ENCODE results near the gene ITGB4. TPM values are rescaled to one million over a fixed set of nuclear protein-coding genes. Genes with fewer than 3 reads are reported as not detected.

ITGB4 gene
- total and polyA plus RNA-seq, 2 donors (not counting 3 experiments of a cell fraction or from before 2014, with no cell fraction given): 4.2 to 6.7 TPM

- Histone ChIP-seq H3K79me2 (ENCODE audit: control insufficient read depth, insufficient read depth, low read length) (peaks cover 68% of the 10 kb centered on the region), H3K9me3 (replicated peaks; ENCODE audit: control insufficient read depth, insufficient read depth, low read length) (no peaks in the 10 kb centered on the region), H4K20me1 (replicated peaks; ENCODE audit: control insufficient read depth, extremely low read depth, insufficient read depth, low read length) (no peaks in the 10 kb centered on the region), H3K9me1 (replicated peaks; ENCODE audit: control insufficient read depth, extremely low read depth, insufficient read depth, low read length) (no peaks in the 10 kb centered on the region), H3K9ac (replicated peaks; ENCODE audit: extremely low read depth, insufficient read depth, low read length) (no peak overlapping the region), H3K27me3 (ENCODE audit: control insufficient read depth in 2 of 2, insufficient read depth in 2 of 2, low read length in 2 of 2) (no peaks in the 10 kb centered on the region), H3K27ac (ENCODE audit: insufficient read depth, low read depth, low read length) (no peak overlapping the region), H3K4me2 (ENCODE audit: insufficient read depth, low read length) (no peak overlapping the region), H3K36me3 (ENCODE audit: control insufficient read depth in 2 of 2, extremely low read depth in 1 of 2, insufficient read depth in 2 of 2, low read length in 2 of 2) (peaks cover 21 to 27% of the 10 kb centered on the region in 2 experiments), H3K4me3 (replicated peaks in 1 of 3; ENCODE audit: insufficient read depth in 1 of 3, low read depth in 1 of 3, low read length in 3 of 3) (no peak overlapping the region), H2AFZ (ENCODE audit: low read depth, low read length) (no peak overlapping the region), H3K4me1 (ENCODE audit: control insufficient read depth, extremely low read depth, insufficient read depth, low read length) (peaks cover 14% of the 10 kb centered on the region)
- no peak for FAIRE-seq
- no peak for DNase-seq (ENCODE audit: low read depth, low spot score)
- dilution Hi-C loops (cut with MboI; ENCODE audit: extremely low pct_ligation_motif_present, low sequenced_read_pairs) (no loop called here), intact Hi-C loops (cut with micrococcal nuclease) (no loop called here)
- TF ChIP-seq CTCF (IDR thresholded peaks at IDR 0.05; ENCODE audit: extremely low read depth in 1 of 2, insufficient read depth in 1 of 2, low read depth in 1 of 2, low read length in 2 of 2) (no peak), MAX (IDR thresholded peaks at IDR 0.05; ENCODE audit: insufficient read depth, insufficient read length) (no peak), MYC (IDR thresholded peaks at IDR 0.05; ENCODE audit: low read depth, low read length) (no peak), POLR2A (IDR thresholded peaks at IDR 0.05; ENCODE audit: low read depth, low read length) (no peak), POLR2AphosphoS5 (IDR thresholded peaks at IDR 0.05; ENCODE audit: insufficient read depth, low read depth, low read length) (no peak), GATA2 (IDR thresholded peaks at IDR 0.05; ENCODE audit: insufficient read depth, insufficient read length, low read depth, low read length) (no peak), JUN (IDR thresholded peaks at IDR 0.05; ENCODE audit: borderline replicate concordance, insufficient read depth, insufficient read length, low read depth) (no peak), FOS (IDR thresholded peaks at IDR 0.05; ENCODE audit: borderline replicate concordance, insufficient read depth, low read length) (no peak), EZH2 (IDR thresholded peaks at IDR 0.05; ENCODE audit: borderline replicate concordance, low read depth, low read length, severe bottlenecking) (no peak)
- POLR2A ChIA-PET: no interaction called here
- CTCF ChIA-PET: interaction anchor here (0.7 to 19.6 kb wide), 4 partner anchors 41 to 80 kb away, joined by 3 to 653 read pairs (median 22); partner anchors contain the start of gene SMIM5
- BruUV-seq (replicated peaks): no TSS peak
Measured at GRCh38 chr17:75673487-75673886, 47.8 kb upstream of the ITGB4 start.
